GM23248 (cell line): ENCODE results near the gene RASGEF1C.

Source experiments
- EZH2 ChIP-seq: fragments of 200-600 bp; sonication (generic); IDR thresholded peaks from 2 replicates; pipeline ENCODE4 v1.6.1; 2018; ENCODE audit warnings: antibody characterized with exemption, mild to moderate bottlenecking; ENCODE audit not compliant: insufficient read depth, poor library complexity, severe bottlenecking
- EZH2phosphoT487 ChIP-seq: fragments of 200-600 bp; sonication (generic); IDR thresholded peaks from 2 replicates; pipeline ENCODE4 v1.6.1; 2018; ENCODE audit warnings: antibody characterized with exemption, moderate library complexity, mild to moderate bottlenecking, low read depth; ENCODE audit not compliant: insufficient read depth

- TF ChIP-seq EZH2phosphoT487 (no peak), EZH2 (no peak)
Measured at GRCh38 chr5:180096616-180097015, 112.4 kb downstream of the RASGEF1C start.
